T-helper 2 cell (primary cell): Measurements from ENCODE around the gene LRRC8D.
"Not testable (repeated sequence)": the region's sequence is repeated elsewhere in the genome, so short reads cannot be mapped to it uniquely, and the experiment has no call there.

ENCODE experiments used
- DNase-seq, 5 experiments: peaks; one replicate each; pipeline versions ENCODE4 v3.0.0 to v3.0.0-alpha.2; 2012 to 2022

The LRRC8D gene

GRCh38 chr1:89965193-89965768, 144.4 kb downstream of the LRRC8D start:
- DNase-seq, result no peak

GRCh38 chr1:89966656-89967055, 145.8 kb downstream of the LRRC8D start:
- no peak for DNase-seq

GRCh38 chr1:89971600-89971999, 150.8 kb downstream of the LRRC8D start:
- DNase-seq, result no peak

- no peak for DNase-seq
Measured at GRCh38 chr1:89972024-89972423, 151.2 kb downstream of the LRRC8D start.

- peak in 1 of 5 experiments; percentile 37 for DNase-seq
Measured at GRCh38 chr1:89973471-89974127, 152.8 kb downstream of the LRRC8D start.

GRCh38 chr1:89974256-89974655, 153.4 kb downstream of the LRRC8D start:
- no peak for DNase-seq

GRCh38 chr1:89974696-89975470, 154.1 kb downstream of the LRRC8D start:
- DNase-seq, result no peak

- DNase-seq, result no peak
Measured at GRCh38 chr1:89975540-89976125, 154.8 kb downstream of the LRRC8D start.

GRCh38 chr1:89978755-89979154, 157.9 kb downstream of the LRRC8D start:
- no peak for DNase-seq

- DNase-seq, result no peak
Measured at GRCh38 chr1:89980605-89981004, 159.8 kb downstream of the LRRC8D start.

- DNase-seq, result not testable (repeated sequence)
Measured at GRCh38 chr1:89982846-89983245, 162.0 kb downstream of the LRRC8D start.

GRCh38 chr1:89984564-89985116, 163.8 kb downstream of the LRRC8D start:
- not testable (repeated sequence) for DNase-seq

GRCh38 chr1:89986020-89986419, 165.2 kb downstream of the LRRC8D start:
- DNase-seq, result no peak
